Osteoblast (primary cell): ENCODE results near the gene RNFT2. TPM values are rescaled to one million over a fixed set of nuclear protein-coding genes. Genes with fewer than 3 reads are reported as not detected.

Experiments
- DNase-seq: peaks from one replicate; pipeline ENCODE4 v3.0.0; 2011; ENCODE audit warnings: low spot score, mixed read lengths; ENCODE audit not compliant: insufficient read length; ENCODE audit errors: missing footprints
- H2AFZ ChIP-seq: 2 replicates; pipeline ENCODE4 v1.6.0; 2011; ENCODE audit warnings: mild to moderate bottlenecking, low read length
- H3K27ac ChIP-seq: 2 replicates; pipeline ENCODE4 v1.5.1; 2011; ENCODE audit warnings: mild to moderate bottlenecking, low read depth, low read length, moderate library complexity
- H3K27me3 ChIP-seq: 2 replicates; pipeline ENCODE4 v1.6.0; 2012; ENCODE audit warnings: mild to moderate bottlenecking, control low read depth, inconsistent platforms, low read length, moderate library complexity; ENCODE audit not compliant: insufficient read depth
- H3K36me3 ChIP-seq: 2 replicates; pipeline ENCODE4 v1.5.1; 2011; ENCODE audit warnings: mild to moderate bottlenecking, low read length, control low read depth, moderate library complexity; ENCODE audit not compliant: insufficient read depth
- H3K4me1 ChIP-seq: 2 replicates; pipeline ENCODE4 v1.5.1; 2011; ENCODE audit warnings: mild to moderate bottlenecking, low read length, control low read depth, moderate library complexity; ENCODE audit not compliant: insufficient read depth
- H3K4me2 ChIP-seq: 2 replicates; pipeline ENCODE4 v1.6.0; 2011; ENCODE audit warnings: mild to moderate bottlenecking, low read length; ENCODE audit not compliant: insufficient read depth
- H3K4me3 ChIP-seq: fragments of 200-600 bp; sonication (generic); 3 replicates; pipeline ENCODE4 v1.5.1; 2012; ENCODE audit warnings: mild to moderate bottlenecking, low read length, inconsistent platforms; ENCODE audit not compliant: insufficient read depth
- H3K79me2 ChIP-seq: 2 replicates; pipeline ENCODE4 v1.6.0; 2012; ENCODE audit warnings: mild to moderate bottlenecking, low read length, control low read depth, inconsistent platforms; ENCODE audit not compliant: insufficient read depth
- H3K9me3 ChIP-seq: 2 replicates; pipeline ENCODE4 v1.5.1; 2011; ENCODE audit warnings: low read depth, low read length, control low read depth
- H4K20me1 ChIP-seq: 2 replicates; pipeline ENCODE4 v1.6.0; 2012; ENCODE audit warnings: mild to moderate bottlenecking, low read length, control low read depth; ENCODE audit not compliant: insufficient read depth
- total RNA-seq: library from RNA; depleted of rRNA; stranded (reverse); fragments of >200 nt; gene quantifications from 2 replicates; pipeline ENCODE4 v1.2.3, GENCODE V29; 2012
- TF ChIP-seq, protein P1 (sequence below): IDR thresholded peaks from 2 replicates; pipeline ENCODE4 v1.5.1; 2011; ENCODE audit warnings: mild to moderate bottlenecking, low read depth, low read length, moderate library complexity; ENCODE audit errors: extremely low read depth

The RNFT2 gene
- total RNA-seq, 1 donor = 3.3 TPM

DNA sequence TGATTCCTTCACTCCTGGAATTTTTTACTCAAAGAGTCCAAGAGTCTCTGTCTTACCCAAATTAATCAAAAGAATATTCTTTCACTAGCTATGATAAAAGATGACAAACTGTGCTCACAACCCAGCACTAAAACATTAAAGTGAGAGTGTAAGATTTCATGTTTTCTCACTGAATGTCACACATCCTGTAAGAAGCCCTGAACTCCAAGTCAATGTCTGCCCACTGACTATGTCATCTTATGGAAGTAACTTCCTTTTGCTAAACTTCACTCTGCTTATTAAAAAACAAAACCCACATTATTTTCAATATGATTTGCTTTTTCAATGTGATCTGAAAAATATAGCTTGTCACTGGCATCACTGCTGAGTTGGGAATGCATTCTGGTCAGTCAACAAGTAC lies 15.9 kb upstream of the RNFT2 start:
- Histone ChIP-seq H3K4me3 (no peak overlapping the region), H4K20me1 (peaks cover 11% of the 10 kb centered on the region), H3K79me2 (peaks cover 56% of the 10 kb centered on the region), H2AFZ (no peak overlapping the region), H3K9me3 (no peaks in the 10 kb centered on the region), H3K36me3 (peaks cover 3% of the 10 kb centered on the region), H3K4me2 (no peak overlapping the region), H3K4me1 (peaks cover 18% of the 10 kb centered on the region), H3K27me3 (no peaks in the 10 kb centered on the region), H3K27ac (no peak overlapping the region)
- TF ChIP-seq, protein P1, sequence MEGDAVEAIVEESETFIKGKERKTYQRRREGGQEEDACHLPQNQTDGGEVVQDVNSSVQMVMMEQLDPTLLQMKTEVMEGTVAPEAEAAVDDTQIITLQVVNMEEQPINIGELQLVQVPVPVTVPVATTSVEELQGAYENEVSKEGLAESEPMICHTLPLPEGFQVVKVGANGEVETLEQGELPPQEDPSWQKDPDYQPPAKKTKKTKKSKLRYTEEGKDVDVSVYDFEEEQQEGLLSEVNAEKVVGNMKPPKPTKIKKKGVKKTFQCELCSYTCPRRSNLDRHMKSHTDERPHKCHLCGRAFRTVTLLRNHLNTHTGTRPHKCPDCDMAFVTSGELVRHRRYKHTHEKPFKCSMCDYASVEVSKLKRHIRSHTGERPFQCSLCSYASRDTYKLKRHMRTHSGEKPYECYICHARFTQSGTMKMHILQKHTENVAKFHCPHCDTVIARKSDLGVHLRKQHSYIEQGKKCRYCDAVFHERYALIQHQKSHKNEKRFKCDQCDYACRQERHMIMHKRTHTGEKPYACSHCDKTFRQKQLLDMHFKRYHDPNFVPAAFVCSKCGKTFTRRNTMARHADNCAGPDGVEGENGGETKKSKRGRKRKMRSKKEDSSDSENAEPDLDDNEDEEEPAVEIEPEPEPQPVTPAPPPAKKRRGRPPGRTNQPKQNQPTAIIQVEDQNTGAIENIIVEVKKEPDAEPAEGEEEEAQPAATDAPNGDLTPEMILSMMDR = no peak
- DNase-seq = no peak

DNA sequence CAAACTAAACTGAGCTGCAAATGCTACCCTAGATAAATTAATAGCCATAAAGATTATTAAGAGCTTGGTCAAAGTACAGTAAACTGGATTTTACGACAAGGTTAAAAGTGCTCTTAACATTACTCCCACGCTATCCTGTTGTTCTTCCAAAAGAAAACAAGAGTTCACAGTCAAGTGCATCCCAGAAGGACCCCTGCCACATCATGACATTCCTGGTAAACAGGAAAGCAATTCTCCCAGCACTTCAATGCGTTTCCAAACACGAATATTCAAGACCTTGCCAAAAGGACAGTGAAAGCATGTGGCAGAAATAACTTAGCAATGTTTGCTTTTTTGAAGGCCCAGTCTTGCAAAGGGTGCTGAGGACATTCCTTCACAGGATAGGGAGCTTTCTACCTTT lies 11.4 kb upstream of the RNFT2 start:
- Histone ChIP-seq H3K4me1 (no peaks in the 10 kb centered on the region), H2AFZ (no peak overlapping the region), H4K20me1 (peaks cover 16% of the 10 kb centered on the region), H3K4me3 (no peak overlapping the region), H3K36me3 (no peaks in the 10 kb centered on the region), H3K27ac (no peak overlapping the region), H3K79me2 (peaks cover 71% of the 10 kb centered on the region), H3K27me3 (no peaks in the 10 kb centered on the region), H3K9me3 (no peaks in the 10 kb centered on the region), H3K4me2 (no peak overlapping the region)
- no peak for DNase-seq
- TF ChIP-seq, protein P1 = no peak

DNA sequence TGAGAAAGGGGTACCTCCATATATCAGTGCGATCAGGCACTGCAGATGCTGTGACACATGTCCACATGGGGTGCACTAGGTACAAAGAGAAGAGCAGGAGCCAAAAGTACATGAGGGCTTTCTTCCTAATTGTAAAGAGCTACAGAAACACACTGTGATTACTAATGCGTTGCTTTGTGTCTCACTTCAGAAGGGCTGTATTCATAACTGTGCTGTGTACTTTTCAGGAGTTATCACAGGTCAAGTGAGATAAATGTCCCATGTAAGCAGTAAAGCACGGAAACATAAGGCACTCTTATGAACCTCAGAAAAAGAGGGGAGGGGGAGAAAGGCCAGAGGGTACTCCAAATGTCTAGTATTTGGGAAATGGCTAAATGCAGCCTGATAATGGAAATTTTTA lies 10.9 kb upstream of the RNFT2 start:
- H4K20me1 ChIP-seq = peaks cover 16% of the 10 kb centered on the region
- H3K36me3 ChIP-seq = no peaks in the 10 kb centered on the region
- no peak overlapping the region for H3K27ac ChIP-seq
- no peaks in the 10 kb centered on the region for H3K9me3 ChIP-seq
- H3K27me3 ChIP-seq = no peaks in the 10 kb centered on the region
- no peak overlapping the region for H3K4me2 ChIP-seq
- no peak for DNase-seq
- H3K79me2 ChIP-seq = peaks cover 76% of the 10 kb centered on the region
- no peak overlapping the region for H3K4me3 ChIP-seq
- no peaks in the 10 kb centered on the region for H3K4me1 ChIP-seq
- TF ChIP-seq, protein P1 = no peak
- no peak overlapping the region for H2AFZ ChIP-seq

DNA sequence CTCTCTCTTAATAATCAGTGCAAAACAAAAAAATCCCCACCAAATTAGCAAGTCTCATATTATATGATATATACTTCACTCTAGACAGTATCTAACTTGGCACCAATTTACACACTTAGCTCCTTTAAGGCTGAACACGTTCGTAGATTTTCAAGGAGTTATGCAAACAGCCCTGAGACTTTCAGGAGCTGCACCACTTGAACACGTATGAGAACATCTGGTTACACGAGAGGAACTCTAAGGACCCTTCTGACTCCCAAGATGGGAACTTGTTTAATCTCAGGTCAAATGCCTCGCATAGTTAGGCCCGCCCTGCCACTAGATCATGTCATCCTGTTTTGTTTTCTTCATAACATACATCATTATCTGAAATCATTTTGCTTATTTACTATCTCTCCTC lies 10.2 kb upstream of the RNFT2 start:
- Histone ChIP-seq H3K79me2 (peaks cover 76% of the 10 kb centered on the region), H4K20me1 (peaks cover 19% of the 10 kb centered on the region), H2AFZ (no peak overlapping the region), H3K9me3 (no peaks in the 10 kb centered on the region), H3K27ac (no peak overlapping the region), H3K4me1 (no peaks in the 10 kb centered on the region), H3K36me3 (peaks cover 3% of the 10 kb centered on the region), H3K4me3 (no peak overlapping the region), H3K27me3 (no peaks in the 10 kb centered on the region), H3K4me2 (no peak overlapping the region)
- TF ChIP-seq, protein P1 = no peak
- DNase-seq = no peak
